T47D (cell line): ENCODE results near the gene TGM4.
A peak's percentile ranks its signal among the peaks of the same experiment; 100 is the strongest.

Source experiments
- DNase-seq, 2 experiments: peaks; one replicate each; pipeline versions ENCODE4 v3.0.0 to v3.0.0-alpha.2; 2011 to 2012; ENCODE audit warnings: low read depth in 1 of 2, low spot score in 1 of 2
- JUND ChIP-seq: IDR thresholded peaks from 2 replicates; pipeline ENCODE4 v1.6.1; 2012; ENCODE audit warnings: low read depth
- in situ Hi-C: cut with HindIII; loops from 2 replicates; pipeline ENCODE4 v1.10.0; 2016; ENCODE audit warnings: low sequenced_read_pairs, low pct_unique_long_range_greater_than_20kb

The TGM4 gene

DNA sequence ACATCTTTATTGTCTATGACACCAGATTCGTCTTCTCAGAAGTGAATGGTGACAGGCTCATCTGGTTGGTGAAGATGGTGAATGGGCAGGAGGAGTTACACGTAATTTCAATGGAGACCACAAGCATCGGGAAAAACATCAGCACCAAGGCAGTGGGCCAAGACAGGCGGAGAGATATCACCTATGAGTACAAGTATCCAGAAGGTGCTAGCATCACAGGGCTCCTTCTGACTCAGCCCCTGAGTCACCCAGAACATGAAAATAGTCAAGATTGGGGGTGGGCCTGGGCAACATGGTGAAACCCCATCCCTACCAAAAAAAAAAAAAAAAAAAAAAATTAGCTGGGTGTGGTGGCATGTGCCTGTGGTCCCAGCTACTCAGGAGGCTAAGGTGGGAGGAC is 32.6 kb downstream of the TGM4 start:
- TF ChIP-seq JUND, result no peak
- in situ Hi-C loops, result no loop called here
- DNase-seq, result no peak

DNA sequence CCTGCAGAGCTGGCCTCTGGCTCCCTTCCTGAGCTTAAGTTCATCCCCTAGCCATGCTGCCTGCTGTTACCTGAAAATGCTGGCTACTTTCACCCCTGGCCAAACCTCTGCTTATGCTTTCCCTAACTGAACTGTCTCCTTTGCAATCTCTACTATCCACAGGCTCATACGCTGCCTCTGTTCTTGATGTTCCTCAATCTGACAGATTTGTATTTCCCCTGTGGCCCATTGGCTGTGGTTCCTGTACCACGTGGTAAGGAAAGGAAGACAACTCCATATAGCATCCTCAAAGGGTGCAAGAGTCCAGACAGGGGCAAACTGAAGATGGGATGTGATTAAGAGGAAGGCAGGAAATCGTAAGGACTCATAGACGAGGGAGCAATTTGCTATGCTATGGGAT is 33.2 kb downstream of the TGM4 start:
- no peak for DNase-seq
- in situ Hi-C loops, result no loop called here
- TF ChIP-seq JUND, result no peak

DNA sequence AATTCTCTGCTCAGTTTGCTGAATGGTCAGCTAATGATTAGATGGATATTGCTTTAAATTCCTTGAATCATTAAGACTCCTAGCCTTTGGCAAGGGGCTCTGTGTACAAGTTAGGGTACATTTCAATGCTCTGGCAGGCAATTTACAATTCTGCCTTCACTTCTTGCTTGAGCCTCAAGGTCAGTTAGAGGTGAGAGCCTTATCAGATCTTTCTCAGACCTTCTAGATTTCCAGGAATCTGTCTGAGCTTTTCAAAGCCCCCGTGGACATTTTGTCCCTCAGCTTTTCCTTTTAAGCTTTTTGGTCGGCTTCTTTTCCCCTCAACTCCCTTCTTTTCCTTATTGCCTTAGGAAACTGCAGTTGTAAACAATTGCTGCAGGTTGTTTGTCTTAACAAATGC is 34.7 kb downstream of the TGM4 start:
- TF ChIP-seq JUND, result no peak
- in situ Hi-C loops, result no loop called here
- DNase-seq, result no peak

DNA sequence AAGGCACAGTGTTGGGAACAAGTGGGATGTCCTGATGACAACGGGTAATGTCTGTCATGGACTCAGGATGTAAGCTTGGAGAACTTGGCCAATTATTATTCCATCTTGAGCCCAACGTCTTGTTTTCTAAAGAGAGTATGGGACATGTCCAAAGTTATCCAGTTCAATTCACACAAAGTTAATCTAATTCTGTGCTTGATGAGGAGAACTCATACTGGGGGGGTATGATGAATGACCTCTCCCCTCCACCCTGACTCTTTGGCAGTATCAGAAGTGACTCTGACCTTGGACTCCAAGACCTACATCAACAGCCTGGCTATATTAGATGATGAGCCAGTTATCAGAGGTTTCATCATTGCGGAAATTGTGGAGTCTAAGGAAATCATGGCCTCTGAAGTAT is 36.3 kb downstream of the TGM4 start:
- in situ Hi-C loops, result no loop called here
- no peak for DNase-seq
- no peak for TF ChIP-seq JUND

DNA sequence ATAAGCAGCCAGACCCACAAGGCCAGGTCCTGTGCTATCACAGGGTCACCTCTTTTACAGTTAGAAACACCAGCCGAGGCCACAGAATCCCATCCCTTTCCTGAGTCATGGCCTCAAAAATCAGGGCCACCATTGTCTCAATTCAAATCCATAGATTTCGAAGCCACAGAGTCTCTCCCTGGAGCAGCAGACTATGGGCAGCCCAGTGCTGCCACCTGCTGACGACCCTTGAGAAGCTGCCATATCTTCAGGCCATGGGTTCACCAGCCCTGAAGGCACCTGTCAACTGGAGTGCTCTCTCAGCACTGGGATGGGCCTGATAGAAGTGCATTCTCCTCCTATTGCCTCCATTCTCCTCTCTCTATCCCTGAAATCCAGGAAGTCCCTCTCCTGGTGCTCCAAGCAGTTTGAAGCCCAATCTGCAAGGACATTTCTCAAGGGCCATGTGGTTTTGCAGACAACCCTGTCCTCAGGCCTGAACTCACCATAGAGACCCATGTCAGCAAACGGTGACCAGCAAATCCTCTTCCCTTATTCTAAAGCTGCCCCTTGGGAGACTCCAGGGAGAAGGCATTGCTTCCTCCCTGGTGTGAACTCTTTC is 39.6 kb downstream of the TGM4 start:
- DNase-seq, result peak; percentile 72 to 76
- in situ Hi-C loops, result no loop called here
- TF ChIP-seq JUND, result no peak

DNA sequence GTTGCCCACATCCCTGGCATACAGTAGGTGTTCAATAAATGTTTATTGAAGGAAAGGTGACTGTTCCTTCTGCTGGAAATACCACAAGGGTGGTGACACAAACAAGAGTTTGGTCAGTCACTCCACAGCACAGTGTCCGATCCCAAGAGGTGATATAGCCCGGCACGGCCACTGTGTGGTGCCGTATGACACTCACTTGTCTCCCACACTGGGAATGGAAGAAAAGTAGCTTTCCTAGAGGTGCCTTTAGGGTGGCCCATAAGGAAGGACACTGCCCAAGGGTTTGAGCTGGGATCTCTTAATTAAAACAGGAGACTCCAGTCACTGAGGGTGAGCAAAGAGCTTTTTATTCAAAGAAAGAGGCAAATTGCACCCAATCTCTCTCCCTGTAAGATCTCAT is 40.5 kb downstream of the TGM4 start:
- no peak for TF ChIP-seq JUND
- in situ Hi-C loops, result no loop called here
- peak; percentile 49 to 61 for DNase-seq

DNA sequence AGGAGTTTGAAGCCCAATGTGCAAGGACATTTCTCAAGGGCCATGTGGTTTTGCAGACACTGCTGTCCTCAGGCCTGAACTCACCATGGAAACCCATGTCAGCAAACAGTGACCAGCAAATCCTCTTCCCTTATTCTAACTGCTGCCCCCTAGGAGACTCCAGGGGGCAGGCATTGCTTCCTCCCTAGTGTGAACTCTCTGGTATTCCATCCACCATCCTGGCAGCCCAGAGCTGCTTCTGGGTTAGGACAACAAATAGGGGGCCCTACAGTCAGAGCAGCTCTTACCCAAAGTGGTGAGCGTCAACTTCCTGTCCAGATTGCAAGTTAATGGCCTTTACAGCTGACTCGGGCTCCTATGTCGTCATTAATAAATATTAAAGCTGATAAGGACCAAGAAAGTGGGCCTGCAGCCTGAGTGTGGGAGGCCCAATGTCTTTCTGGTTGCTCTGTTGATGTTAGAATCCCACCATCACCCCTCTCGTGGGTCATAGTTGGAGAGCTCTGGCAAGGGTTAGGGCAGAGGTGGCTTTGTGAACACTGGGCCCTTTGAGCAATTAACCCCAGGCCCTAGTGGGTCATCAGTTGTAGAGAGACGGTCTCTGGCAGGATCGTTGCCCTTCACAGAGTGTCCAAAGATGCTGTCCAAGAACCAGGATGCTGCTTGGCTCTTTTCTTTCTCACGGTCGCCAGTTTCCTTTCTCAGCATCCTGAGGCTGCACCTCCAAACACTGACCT is 41.5 kb downstream of the TGM4 start:
- in situ Hi-C loops, result no loop called here
- TF ChIP-seq JUND, result no peak
- DNase-seq, result no peak

DNA sequence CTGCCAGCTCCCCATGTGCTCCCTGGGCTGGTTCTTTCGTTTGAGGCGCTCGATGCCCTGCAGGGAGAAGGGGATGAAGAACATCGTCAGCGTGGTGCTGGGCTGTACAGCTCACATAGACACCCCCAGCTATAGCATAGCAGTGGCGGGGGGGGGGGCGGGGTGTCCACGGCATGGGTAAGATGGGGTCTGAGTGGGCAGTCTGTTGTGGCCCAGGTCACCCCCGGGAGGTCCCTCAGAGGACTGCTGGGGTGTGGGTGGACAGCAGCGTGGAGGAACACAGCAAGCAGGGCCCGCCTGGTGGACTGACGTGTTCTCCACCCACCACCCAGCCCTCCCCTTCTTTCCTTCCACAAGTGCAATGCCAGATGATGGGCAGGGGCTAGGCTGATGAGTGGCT is 43.7 kb downstream of the TGM4 start:
- in situ Hi-C loops, result no loop called here
- no peak for DNase-seq
- TF ChIP-seq JUND, result no peak

DNA sequence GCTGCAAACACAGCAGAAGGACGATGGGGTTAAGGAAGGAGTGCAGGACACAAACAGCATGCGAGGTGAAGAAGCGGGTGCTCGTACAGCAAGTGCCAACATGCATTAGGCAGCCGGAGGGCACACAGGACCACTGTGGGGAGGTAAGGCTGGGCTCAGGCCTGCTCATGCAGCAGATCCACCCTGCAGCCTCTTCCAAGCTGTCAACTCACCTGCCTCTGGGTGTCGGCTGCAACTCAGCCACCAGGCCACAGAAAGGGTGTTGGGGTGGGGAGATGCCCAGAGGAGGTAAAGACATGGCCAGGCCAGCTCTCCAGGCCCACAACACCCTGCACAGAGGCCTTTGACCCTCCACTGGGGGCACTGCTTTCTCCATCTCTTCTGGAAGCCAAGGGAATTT is 44.2 kb downstream of the TGM4 start:
- TF ChIP-seq JUND, result no peak
- DNase-seq, result no peak
- in situ Hi-C loops, result no loop called here

DNA sequence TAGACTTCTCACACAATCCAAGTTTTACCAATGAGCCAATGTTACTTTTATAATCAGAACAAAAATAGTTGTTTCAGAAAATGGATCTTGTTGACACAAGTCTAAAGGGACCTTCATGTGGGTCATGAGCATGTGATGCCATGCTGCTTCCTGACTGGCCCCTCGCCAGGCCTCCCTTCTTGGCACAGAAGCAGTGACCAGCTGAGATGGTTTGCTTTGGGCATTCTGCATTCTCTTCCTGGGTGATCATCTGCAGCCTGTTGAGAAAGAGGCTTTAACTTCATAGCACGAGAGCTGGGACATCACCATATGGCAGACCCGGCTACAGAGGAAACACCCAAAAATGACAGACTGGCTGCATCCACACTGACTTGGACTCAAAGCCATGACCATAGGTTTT is 45.7 kb downstream of the TGM4 start:
- in situ Hi-C loops, result no loop called here
- no peak for DNase-seq
- TF ChIP-seq JUND, result no peak

DNA sequence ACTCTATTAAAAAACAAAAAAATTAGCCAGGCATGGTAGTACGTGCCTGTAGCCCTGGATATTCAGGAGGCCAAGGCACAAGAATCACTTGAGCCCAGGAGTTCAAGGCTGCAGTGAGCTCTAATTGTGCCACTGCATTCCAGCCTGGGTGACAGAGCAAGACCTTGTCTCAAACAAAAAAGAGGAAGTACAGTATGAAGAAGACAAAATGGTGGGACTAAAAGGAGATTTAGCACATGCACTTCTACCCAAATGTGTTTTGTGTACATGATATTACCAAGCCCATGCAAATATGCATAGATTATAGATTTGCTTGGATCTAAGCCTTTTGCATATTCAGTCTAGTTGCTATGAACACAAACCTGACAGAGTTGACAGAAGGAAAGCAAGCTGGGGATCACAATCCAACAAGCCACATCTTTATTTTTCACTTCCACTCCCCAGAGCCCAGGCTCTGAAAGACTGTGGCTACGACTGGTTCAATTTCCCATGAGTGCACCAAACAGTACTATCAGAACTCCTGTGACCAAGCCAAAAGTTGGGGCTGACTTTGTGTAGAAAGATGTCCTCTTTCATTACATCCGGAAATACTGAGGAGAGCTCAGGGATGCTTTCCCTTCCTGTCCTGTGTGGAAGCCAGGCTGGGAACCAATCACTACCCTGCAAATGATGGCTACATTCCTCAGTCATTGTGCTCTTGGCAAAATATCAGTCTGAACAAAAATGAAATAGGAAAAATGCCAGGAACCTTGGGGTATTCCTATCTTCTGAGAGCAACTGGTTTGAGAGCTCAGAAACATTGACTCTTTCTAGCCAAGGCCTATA is 49.4 kb downstream of the TGM4 start:
- in situ Hi-C loops, result no loop called here
- TF ChIP-seq JUND, result no peak

DNA sequence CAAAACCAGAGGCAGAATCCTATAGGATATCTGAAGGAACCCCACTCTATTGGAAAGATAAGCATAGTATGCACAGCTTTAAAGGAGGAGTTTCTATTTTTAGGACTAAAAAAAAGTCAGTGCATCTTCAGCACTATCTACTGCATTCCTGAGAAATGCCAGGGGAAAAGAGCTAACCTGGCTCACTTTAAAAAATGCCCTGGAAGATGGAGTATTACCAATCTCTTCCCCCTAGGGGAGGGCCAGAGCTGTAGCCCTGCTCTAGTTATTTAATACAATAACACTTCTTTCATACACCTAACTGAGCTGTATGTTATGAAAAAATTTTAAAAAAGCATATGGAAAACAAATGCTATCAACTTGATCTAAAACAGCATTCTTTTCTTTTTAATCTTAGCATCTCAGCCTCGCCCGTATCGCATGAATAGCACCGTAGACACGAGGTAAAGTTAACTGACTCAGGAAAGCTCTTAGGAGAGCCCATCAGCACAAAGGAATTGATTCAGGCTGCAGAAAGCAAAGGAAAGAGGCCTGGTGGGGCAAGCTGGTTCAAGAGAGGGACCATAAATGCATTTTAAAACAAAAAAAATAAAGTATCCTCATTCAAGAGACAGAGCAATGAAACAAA is 50.2 kb downstream of the TGM4 start:
- in situ Hi-C loops, result no loop called here

More for the DNA sequence above, 49.4 kb downstream of the TGM4 start:
- DNase-seq, result no peak

DNA sequence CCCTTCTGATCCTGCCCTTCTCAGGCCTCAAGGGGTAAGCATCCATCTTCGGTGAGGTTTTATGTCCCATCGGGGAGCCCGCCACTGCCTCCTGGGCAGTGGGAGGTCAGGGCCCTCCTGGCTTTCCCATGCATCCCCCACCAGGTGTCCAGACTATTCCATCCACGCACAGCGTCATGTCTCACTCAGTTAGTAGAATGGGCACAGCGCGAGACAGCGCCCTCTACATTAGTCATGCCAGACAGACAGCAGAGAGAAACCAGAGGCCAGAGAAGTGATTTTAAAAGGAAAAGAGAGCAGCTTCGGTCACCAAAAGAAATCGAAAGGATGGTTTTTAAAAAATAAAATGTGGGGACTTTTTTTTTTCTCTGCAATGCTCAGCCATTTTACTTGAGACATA is 51.8 kb downstream of the TGM4 start:
- in situ Hi-C loops, result no loop called here
- no peak for DNase-seq
- TF ChIP-seq JUND, result no peak

More for the DNA sequence above, 50.2 kb downstream of the TGM4 start:
- TF ChIP-seq JUND, result no peak
- DNase-seq, result no peak
